Fibroblast of skin of right quadriceps (primary cell): Measurements from ENCODE around the gene KIF12.
"Not testable (repeated sequence)": the region's sequence is repeated elsewhere in the genome, so short reads cannot be mapped to it uniquely, and the experiment has no call there.

Experiments
- DNase-seq: peaks from one replicate; pipeline ENCODE4 v3.0.0-alpha.2; 2013

KIF12 gene

DNA sequence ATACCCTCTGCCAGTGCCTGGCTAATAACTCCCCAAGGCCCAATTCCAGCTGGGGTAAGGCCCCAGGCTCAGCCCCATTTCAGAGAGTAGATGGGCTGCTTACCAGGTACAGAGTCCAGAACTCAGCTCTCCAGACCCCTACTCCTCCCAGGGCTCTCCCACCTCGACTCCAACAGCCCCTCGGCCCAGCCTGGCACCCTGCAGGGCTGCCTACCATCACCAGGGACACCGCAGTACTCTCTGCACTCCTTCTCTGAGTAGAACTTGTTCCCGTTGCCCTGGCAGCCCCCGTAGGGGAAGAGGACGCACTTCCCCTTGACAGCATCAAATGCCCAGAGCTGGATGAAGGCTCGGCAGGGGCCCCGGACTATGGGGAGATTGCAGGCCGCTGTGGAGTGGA lies 38.4 kb downstream of the KIF12 start:
- DNase-seq: no peak

DNA sequence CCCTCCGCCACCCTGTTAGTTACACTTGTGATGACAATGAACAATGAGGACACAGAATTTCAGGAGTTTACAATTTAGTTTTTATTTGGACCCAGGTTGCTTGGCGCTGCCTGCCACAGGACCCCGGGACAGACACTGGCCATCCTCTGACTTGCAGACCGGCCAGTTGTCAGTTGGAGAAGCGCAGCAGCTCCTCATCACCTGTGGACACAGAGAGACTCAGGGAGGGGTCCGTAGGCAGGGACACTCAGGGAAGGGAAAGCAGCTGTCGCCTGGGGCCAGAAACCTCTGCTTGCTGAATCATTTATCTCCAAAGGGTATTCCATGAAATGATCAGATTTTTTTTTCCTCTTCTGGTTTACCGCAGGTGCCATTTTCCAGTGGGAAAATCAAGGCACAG lies 39.0 kb downstream of the KIF12 start:
- no peak for DNase-seq

DNA sequence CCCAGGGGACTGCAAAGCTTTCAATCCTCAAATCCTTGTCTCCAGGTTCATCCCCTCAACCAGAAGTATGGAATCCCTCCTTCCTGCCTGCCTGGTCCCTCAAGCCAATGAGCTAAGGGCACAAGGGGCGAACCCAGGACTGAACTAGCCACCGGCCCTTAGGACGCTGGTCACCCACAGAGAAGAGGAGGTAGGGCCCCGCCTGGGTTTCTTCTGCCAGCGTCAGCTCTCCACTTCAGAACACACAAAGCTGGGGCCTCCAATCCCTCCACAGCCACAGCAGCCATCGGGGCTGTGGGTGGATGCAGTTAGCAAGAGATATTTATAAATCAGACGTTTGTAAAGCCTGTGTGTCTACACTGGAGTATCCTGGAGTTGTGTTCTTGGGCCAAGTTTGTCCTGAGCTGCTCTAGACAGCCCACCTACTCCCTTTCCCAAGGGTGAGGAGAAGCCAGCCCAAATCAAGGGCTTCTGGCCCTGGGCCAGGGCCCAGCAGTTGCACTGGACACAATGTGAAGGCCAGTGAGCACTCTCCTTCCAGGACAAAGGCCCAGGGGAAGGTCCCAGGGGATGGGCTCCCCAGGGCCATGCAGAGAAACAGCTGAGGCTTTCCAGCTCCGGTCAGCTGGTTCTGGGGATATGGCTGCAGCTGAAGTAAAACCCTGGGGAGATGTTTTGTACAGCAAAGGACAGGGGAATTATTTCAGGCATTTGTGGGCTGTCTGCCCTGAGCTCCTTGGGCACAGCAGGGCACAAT lies 39.9 kb downstream of the KIF12 start:
- no peak for DNase-seq

DNA sequence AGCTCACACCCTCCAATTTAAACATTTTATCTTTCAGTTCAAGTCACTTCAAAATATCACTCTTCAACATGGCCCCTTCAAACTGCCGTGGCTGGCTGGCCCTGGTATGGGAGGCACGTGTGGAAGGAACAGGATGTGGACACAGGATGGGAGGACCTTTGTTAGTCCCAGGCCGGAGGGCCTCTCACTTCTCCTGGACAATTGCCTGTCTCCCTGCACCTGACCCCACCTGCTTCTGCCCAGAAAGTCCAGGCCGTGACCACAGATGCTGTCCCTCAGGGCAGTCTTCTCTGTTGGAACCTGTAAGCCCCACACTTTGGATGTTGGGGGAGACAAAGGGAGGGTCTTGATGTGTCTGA lies 40.4 kb downstream of the KIF12 start:
- no peak for DNase-seq

DNA sequence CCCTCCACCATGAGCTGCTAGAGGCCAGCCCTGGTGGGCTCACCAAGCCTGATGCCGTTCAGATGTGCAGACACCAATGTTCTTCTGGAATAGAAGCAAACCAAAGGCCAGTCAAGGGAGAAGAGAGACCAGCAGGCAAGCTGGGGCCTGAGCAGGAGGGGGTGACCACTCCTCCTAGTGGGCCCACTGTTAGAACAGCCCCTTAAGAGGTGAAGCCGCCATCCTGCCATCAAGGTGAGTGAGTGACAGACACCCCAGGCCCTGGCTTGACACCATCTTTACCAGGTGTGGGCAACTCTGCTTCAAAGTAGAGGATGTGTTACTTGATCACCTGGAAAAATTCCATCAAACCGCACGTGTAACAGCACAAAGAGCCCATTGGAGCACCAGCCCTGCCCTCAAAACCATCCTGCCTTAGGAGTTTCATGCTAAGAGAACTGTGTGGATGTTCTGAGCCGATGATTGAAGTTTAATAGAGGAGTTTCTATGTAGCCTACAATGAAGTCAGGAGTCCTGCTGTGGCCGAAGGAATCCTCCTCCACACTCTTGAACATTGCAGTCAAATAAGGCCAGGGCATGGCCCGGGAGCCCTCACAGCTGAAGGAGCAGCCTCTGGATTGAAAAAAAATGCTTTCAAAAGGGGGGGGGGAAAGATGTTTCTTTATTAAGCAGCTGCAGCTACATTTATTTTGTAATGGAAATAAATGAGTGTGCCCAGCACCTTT lies 41.8 kb downstream of the KIF12 start:
- DNase-seq: no peak

DNA sequence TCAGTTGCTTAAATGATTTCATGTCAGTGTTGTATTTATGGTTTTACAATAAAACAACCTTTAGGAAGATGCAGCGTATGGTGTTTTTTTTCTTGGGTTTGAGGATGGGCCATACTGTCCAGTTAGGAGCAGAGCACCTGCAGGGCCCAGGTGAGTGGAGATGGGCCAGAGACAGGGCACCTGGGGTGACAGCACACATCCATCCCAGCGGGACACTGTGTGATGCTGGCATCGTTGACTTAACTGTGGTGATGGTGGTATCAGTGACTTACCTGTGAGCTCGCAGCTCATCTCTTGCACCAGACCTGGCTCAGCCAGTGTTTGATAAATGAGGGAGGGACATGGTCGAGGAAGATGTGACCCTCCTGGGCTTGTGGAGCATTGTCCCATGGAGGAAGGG lies 42.6 kb downstream of the KIF12 start:
- DNase-seq: no peak

DNA sequence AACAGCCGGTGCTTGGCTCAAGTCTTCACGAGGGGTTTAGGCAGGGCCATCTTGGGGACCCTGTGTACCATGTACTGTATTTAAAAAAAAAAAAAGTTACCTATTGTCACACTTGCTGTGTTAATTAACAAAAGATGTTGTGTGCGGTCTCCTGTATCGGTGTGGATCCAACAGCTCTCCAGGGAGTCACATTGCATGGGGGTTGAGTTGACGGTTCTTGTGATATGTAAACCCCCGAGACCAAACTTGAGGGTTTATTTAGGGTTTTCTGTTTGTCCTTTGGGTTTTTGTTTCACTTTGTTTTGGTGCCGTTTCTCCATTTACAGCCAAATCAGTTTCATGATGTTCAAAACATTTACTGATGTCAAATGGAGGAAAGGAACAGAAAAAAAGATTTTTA lies 43.2 kb downstream of the KIF12 start:
- no peak for DNase-seq

DNA sequence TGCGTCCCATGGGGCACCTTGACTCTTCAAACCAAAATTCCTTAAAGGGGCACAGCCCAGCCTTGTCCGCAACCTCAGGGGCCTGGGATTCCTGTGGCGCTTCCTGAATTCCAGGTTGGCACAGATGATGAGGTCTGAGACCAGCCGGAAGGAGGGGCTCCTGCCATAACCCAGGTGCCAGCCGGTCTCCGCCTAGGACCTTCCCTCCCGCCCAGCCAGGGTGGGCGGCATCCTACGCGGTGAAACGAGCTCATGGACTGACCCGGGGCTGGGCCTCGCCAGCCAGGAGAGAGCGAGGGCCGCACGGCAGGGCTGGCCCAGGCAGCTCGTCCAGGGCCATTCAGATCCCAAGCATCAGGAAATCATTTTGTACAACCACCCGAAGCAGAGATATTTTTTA lies 44.0 kb downstream of the KIF12 start:
- no peak for DNase-seq

DNA sequence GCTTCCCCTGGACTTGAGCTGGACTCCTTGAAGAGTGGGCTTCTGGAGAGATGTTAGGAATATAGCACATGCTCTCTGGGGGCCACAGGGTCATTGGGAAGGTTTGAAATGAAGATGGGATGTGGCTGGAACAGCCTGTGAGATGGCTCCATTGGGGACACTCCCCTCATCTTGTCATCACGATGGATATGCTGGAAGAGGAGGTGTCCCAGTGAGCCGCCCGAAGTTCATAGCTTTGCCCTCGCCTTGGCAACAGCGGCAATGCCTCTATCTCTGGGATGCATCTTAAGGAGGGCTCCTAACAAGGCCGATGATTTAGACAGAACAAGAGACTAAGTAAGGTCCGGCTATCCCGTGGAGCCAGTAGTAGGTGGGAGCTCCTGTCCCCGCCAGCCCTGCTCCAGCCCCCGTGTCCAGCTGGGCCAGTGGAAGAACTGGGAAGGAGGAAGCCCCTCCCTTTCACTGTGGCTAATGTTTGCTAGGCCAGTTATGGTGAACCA lies 44.9 kb downstream of the KIF12 start:
- no peak for DNase-seq

DNA sequence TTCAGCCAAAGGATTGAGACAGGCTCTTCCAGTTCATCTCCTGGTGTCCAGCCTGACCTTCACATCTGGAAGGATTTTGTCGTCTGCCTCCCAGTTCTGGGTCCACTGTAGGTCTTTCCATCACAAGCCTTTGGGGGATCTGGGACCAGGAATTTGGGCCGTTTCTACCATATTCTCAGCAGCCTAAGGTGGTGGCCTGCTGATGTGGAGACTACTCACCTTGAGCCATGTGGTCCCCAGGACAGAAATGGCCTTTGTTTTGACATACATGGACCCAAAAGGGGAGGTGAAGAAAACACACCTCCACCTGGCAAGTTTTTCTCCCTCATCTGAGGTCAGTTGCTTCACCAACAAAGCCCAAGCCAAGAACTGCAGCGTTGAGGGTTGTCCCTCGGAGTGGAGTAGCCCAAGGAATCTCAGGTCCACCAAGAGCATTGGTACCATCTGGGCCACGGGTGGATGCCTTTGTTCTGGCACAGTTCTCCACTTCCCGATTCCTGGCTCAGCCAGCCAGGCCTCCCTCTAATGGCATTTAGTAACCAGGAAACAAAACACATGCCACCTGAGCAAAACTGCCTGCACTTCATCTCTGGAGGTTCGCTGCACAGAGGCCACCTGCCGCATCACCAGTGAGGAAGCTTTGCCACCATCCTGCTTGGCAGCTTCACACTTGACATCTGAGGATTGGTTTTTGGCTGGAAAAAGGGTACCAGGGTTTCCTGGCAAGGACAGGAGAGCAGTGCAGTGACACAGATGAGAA lies 45.7 kb downstream of the KIF12 start:
- no peak for DNase-seq

DNA sequence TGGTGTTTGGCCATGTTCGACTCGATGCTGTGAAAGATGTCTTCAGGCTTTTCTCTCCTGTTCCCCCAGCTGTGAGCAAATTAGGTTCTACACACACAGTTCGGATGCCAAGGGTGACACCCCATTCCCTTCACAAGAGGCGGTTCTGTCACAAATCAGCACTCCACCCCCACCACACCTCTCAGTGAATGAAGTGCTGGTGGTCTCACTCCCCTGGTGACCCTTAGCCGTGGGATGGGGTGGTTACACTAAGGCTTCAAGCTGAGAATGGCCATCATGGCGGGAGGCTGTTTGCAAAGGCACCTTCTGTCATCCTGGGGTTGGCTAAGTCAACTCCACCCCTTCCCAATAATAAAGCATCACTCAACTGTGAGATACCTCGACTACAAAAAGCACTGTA lies 47.4 kb downstream of the KIF12 start:
- no peak for DNase-seq

DNA sequence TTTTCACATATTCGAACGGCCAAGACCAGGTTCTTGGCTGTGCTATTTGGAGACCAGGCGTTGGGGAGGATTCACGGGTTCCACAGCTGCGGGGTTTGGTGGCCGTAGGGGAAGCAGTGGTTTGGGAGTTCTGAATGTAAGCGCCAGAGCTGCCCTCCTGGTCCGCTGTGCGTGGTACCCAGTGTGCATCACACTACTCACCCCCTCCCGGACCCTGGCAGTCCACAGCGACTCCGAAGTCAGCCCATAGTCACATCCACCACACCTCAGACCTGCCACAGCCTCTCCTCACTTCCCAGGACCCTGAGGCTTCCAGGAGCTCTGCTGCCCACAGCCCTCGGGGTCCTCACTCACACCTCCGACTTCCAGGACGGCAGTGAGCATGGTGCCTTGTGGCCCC lies 47.8 kb downstream of the KIF12 start:
- DNase-seq: no peak

DNA sequence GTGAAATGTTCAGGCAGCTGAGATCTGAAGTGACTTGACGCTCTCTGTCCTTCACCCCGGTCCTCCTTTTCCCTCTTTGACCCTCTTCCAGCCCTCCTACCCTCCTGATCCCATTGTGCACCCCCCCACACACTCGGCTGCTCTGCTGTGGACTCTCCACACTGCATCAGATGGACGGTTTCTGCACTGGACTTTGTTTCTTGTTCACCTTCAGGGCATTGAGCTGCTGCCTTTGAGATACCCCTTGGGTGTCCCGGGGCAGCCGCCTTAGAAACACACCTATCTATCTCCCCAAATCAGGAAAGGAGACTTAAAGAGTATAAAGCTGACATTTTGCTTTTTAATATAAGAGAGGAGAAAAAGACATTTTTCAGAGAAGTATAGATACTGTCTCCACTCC lies 48.4 kb downstream of the KIF12 start:
- no peak for DNase-seq

DNA sequence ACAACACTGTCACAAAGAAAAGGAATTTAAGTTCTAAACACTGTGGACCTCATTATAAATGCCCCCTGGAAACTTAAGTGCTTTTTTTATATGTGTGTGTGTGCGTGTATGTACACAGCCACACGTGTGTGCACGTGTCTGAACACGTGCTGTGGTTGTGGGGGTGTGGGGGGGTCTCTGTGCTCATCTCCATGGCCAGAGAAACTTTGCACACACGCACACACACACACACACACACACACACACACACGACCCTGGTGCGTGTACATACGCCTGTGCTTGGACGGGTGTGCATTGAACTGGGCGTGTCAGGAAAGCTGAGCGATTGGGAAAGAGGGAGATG lies 48.9 kb downstream of the KIF12 start:
- DNase-seq: no peak

DNA sequence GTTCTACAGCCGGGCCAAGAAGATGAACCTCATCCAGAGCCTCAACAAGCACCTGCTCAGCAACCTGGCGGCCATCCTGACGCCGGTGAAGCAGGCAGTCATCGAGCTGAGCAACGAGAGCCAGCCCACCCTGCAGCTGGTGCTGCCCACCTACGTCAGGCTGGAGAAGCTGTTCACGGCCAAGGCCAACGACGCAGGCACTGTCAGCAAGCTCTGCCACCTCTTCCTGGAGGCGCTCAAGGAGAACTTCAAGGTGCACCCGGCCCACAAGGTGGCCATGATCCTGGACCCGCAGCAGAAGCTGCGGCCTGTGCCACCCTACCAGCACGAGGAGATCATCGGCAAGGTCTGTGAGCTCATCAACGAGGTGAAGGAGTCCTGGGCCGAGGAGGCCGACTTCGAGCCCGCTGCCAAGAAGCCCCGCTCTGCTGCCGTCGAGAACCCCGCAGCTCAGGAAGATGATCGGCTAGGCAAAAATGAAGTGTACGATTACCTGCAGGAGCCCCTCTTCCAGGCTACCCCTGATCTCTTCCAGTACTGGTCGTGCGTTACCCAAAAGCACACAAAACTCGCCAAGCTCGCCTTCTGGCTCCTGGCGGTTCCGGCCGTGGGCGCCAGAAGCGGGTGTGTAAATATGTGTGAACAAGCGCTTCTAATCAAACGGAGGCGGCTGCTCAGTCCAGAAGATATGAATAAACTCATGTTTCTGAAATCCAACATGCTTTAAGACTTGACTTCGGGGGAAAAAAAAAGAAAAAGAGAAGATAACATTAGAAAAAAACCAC lies 49.5 kb downstream of the KIF12 start:
- no peak for DNase-seq

DNA sequence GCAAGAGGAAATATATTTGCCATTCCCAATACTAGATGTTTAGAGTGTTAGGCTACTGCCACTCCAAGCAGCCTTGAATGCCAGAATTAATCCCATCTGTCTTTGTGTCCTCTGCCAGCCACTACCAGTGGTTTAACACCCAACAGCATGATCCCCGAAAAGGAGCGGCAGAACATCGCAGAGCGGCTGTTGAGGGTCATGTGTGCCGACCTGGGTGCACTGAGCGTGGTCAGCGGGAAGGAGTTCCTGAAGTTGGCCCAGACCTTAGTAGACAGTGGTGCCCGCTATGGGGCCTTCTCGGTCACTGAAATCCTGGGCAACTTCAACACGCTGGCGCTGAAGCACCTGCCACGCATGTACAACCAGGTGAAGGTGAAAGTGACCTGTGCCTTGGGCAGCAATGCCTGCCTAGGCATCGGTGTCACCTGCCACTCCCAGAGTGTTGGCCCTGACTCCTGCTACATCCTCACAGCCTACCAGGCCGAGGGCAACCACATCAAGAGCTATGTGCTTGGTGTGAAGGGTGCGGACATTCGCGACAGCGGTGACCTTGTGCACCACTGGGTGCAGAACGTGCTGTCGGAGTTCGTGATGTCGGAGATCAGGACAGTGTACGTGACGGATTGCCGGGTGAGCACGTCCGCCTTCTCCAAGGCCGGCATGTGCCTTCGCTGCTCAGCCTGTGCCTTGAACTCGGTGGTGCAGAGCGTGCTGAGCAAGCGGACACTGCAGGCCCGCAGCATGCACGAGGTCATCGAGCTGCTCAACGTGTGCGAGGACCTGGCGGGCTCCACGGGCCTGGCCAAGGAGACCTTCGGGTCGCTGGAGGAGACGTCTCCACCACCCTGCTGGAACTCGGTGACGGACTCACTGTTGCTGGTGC lies 50.3 kb downstream of the KIF12 start:
- no peak for DNase-seq

DNA sequence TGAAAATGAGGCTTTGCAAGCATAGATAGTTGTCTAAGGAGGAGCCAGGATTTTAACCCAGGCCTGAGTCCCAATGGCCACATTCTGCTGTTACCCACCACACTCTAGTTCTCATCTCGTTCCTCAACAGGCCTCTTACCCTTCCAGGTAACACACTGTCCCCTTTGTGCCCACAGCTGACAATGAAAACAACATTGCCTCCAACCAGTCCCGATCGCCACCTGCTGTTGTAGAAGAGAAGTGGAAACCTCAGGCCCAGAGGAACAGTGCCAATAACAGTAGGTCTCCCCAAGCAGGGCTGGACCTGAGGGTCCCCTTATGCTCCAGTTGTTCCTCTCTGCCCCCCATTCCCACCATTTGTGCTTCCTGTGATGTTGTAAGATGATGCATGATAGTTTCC lies 51.4 kb downstream of the KIF12 start:
- no peak for DNase-seq

DNA sequence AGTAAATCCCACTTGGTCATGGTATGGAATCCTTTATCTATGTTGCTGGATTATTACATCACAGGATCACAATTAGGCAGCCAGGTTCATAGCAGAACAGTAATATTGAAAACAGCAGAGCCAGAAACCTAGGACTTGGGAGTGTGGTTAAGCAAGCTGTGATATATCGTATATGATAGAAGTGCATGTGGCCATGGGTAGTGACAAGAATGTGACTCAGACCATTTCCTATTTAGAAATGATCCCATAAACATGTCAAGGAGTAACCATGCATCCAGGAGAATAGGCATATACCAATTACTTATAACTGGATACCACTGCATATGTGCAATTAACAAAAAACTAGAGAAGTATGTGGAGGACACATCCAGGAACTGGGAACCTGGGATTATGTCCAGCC lies 52.2 kb downstream of the KIF12 start:
- DNase-seq: peak; percentile 80

DNA sequence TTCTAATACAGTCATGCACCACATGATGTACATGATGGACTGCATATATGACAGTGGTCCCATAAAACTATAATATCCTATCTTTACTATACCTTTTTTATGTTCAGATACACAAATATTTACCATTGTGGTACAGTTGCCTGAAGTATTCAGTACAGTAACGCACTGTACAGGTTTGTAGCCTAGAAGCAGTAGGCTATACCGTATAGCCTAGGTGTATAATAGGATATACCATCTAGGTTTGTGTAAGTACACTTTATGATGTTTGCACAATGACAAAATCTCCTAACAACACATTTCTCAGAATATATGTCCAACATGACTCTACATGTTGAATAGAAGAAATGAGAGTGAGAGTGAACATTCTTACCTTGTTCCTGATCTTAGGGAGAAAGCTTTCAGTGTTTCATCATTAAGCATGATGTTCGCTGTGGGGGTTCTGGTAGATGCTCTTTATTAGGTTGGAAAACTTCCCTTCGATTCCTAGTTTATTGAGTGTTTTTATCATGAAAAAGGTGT lies 52.8 kb downstream of the KIF12 start:
- DNase-seq: no peak

DNA sequence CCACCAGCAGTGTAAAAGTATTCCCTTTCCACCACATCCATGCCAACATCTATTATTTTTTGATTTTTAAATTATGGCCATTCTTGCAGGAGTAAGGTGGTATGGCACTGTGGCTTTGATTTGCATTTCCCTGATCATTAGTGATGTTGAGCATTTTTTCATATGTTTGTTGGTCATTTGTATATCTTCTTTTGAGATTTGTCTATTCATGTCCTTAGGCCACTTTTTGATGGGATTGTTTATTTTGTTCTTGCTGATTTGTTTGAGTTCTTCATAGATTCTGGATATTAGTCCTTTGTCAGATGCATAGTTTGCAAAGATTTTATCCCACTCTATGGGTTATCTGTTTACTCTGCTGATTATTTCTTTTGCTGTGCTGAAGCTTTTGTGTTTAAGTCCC lies 55.4 kb downstream of the KIF12 start:
- not testable (repeated sequence) for DNase-seq
